ENCODE results near the gene EXPH5.
A peak's percentile ranks its signal among the peaks of the same experiment; 100 is the strongest.

EXPH5 gene

DNA sequence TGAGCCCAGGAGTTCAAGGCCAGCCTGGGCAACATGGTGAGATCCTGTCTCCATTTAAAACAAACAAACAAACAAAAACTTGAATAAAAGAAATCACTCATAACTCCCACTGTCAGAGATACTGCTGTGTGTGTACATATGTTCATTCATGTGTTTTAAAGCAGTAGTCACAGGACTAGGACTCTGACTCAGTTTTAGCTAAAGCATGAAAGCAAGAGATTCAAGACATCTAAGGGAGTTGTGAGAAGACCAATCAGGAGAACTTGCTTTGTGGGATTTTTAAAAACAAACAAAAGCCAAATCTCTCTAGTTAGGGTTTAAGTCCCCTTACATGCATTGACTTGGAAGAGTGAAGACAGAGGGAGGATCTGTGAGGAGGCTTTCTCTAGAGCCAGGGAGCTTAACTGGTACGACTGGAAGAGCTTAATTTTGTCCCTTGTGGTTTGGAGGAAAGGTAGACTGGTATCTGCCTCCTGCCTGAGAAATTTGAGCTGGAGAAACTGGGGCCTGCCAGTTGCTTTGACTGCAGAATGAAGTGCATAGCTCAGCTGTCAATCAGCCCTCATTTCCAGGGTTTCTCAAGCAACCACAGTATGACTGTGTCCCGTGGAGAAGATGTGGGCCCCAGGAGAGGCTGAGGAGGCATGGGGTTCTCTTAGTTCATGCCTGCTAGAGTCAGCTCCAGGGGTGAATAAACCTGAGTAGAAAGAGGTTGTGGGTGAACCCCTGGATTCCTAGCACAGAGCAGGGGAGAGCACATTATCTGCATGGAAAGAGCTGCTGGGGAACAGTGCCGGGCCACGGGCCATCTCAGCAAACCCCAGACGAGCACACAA is 30.6 kb downstream of the EXPH5 start:
- H3K9me3 ChIP-seq (ENCODE audit: insufficient read depth, low read depth, low read length): no peaks in the 10 kb centered on the region
- no peaks in the 10 kb centered on the region for H3K27me3 ChIP-seq (ENCODE audit: insufficient read depth, low read length)
- 85% methylated on average over 5 of the region's 5 CpGs for WGBS
- H3K4me1 ChIP-seq (ENCODE audit: insufficient read depth, low read length): peaks cover 8% of the 10 kb centered on the region; the same call in 1 of the 2 replicates
- H3K9ac ChIP-seq (ENCODE audit: low read depth, low read length): no peak overlapping the region
- H3K4me3 ChIP-seq (ENCODE audit: low read length): no peak overlapping the region
- no peaks in the 10 kb centered on the region for H3K36me3 ChIP-seq (ENCODE audit: insufficient read depth, low read length)
- no peak overlapping the region; the same call in 1 of the 2 replicates for H3K27ac ChIP-seq (ENCODE audit: low read depth, low read length)

DNA sequence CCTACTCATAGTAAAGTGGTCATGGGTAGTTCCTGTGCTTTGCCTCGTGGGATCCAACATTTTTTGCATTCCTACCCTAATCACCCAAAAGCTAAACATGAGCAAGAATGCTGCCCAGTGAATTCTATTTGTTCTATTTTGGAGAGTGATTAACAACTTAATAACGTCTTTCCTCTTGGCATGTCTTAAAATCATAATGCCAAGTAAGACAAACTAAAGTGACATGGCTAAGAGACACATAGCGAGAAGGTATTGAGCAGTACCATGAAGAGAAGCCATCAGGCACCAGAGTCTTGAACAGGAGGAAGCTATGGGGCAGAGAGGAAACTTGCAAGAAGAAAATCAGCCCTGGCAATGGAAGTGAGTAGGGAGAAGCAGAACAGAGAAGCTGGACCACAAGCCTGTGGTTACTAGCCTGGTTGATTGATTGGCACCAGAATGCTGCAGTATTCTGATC is 32.0 kb downstream of the EXPH5 start:
- Histone ChIP-seq H3K9ac (ENCODE audit: low read depth, low read length) (no peak overlapping the region), H3K4me3 (ENCODE audit: low read length) (no peak overlapping the region), H3K27me3 (ENCODE audit: insufficient read depth, low read length) (no peaks in the 10 kb centered on the region), H3K4me1 (ENCODE audit: insufficient read depth, low read length) (peaks cover 8% of the 10 kb centered on the region; the same call in 1 of the 2 replicates), H3K9me3 (ENCODE audit: insufficient read depth, low read depth, low read length) (no peaks in the 10 kb centered on the region), H3K36me3 (ENCODE audit: insufficient read depth, low read length) (no peaks in the 10 kb centered on the region), H3K27ac (ENCODE audit: low read depth, low read length) (no peak overlapping the region)
- WGBS: 72% methylated on average over 3 of the region's 3 CpGs

DNA sequence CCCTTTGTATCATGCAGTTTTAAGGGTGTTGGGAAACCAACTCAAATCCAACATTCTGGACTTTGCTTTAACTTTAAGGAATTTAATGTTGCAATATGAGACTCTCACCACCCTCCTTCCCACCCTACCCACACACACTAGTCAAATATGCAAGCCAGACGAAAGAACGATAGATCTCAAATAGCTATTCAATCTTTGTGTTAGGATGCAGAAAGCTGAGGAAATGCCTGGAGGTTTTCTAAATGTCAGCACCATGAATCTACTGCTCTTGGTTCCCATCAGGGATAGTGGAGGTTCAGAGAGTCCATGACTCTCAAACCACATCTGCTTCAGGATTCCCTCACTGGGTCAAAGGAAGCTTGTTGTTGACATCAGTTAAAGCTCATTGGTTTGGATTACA is 33.7 kb downstream of the EXPH5 start:
- Histone ChIP-seq H3K9me3 (ENCODE audit: insufficient read depth, low read depth, low read length) (no peaks in the 10 kb centered on the region), H3K4me3 (ENCODE audit: low read length) (no peak overlapping the region), H3K9ac (ENCODE audit: low read depth, low read length) (no peak overlapping the region), H3K36me3 (ENCODE audit: insufficient read depth, low read length) (no peaks in the 10 kb centered on the region), H3K4me1 (ENCODE audit: insufficient read depth, low read length) (peaks cover 8% of the 10 kb centered on the region; the same call in 1 of the 2 replicates), H3K27me3 (ENCODE audit: insufficient read depth, low read length) (no peaks in the 10 kb centered on the region), H3K27ac (ENCODE audit: low read depth, low read length) (no peak overlapping the region)
- WGBS: 78% methylated on average over 2 of the region's 2 CpGs

DNA sequence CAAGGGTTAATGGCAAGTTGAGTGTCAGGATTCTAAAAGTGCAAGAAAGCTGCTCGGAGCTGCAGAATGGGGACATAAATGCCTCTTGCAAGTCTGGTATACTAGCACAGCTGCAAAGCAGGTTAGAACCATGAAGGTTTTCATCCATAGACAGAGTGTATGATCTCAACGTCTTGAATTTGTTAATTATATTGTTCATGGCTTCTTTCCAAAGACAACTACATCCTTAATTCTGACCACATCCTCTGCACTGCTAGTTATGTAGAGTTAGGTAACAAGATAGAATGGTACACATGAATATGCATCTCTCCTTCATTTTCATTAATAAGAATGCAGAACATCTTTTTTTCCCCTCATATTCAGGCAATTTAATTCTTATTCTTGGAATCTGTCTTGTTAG is 34.2 kb downstream of the EXPH5 start:
- Histone ChIP-seq H3K4me3 (ENCODE audit: low read length) (no peak overlapping the region), H3K27ac (ENCODE audit: low read depth, low read length) (no peak overlapping the region)

DNA sequence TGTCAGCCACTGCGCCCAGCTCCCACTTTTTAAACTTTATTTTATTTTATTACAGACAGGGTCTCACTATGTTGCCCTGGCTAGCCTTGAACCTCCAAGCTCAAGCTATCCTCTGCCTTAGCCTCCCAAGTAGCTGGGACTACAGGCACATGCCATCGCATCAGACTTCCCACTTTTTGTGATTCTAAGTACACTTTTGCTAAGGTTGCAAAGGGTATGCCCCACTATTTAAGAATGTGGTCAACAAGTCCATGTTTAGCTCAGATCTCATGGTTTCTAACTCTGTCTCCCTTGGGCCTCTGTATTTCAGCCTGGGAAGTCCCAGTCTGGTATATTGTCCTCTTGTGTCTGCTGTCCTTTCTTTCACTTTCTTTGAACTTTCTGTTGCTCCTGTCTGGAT is 35.3 kb downstream of the EXPH5 start:
- WGBS: 91% methylated on average over 2 of the region's 2 CpGs
- no peaks in the 10 kb centered on the region for H3K36me3 ChIP-seq (ENCODE audit: insufficient read depth, low read length)
- H3K4me3 ChIP-seq (ENCODE audit: low read length): no peak overlapping the region
- no peak overlapping the region for H3K9ac ChIP-seq (ENCODE audit: low read depth, low read length)
- no peak overlapping the region for H3K27ac ChIP-seq (ENCODE audit: low read depth, low read length)
- no peaks in the 10 kb centered on the region for H3K27me3 ChIP-seq (ENCODE audit: insufficient read depth, low read length)
- no peaks in the 10 kb centered on the region for H3K9me3 ChIP-seq (ENCODE audit: insufficient read depth, low read depth, low read length)
- peaks cover 8% of the 10 kb centered on the region; the same call in 1 of the 2 replicates for H3K4me1 ChIP-seq (ENCODE audit: insufficient read depth, low read length)

More for the DNA sequence above, 34.2 kb downstream of the EXPH5 start:
- Histone ChIP-seq H3K36me3 (ENCODE audit: insufficient read depth, low read length) (no peaks in the 10 kb centered on the region), H3K4me1 (ENCODE audit: insufficient read depth, low read length) (peaks cover 8% of the 10 kb centered on the region; the same call in 1 of the 2 replicates), H3K9ac (ENCODE audit: low read depth, low read length) (no peak overlapping the region), H3K27me3 (ENCODE audit: insufficient read depth, low read length) (no peaks in the 10 kb centered on the region), H3K9me3 (ENCODE audit: insufficient read depth, low read depth, low read length) (no peaks in the 10 kb centered on the region)
- WGBS: 91% methylated on average over 1 of the region's 2 CpGs

DNA sequence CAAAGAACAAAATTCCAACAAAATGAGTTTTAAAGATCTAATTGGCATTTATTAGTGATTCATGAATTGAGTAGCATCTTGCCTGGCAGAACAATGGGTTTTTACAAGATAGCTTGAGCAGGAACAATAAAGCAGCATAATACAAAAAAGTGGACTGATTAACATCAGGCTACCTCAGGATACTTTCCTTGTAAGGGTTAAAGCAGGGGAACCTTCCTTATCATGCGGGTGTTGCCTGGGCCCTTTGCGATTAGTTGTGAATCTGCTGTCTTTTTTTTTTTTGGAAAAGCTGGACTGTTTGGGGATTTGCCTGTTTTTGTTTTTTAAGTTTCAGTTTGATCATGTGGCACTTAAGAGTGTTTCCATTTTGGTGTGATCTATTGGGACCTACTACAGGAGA is 37.5 kb downstream of the EXPH5 start:
- H3K4me1 ChIP-seq (ENCODE audit: insufficient read depth, low read length): peaks cover 9% of the 10 kb centered on the region
- no peak overlapping the region for H3K9ac ChIP-seq (ENCODE audit: low read depth, low read length)
- no peaks in the 10 kb centered on the region for H3K9me3 ChIP-seq (ENCODE audit: insufficient read depth, low read depth, low read length)
- H3K27ac ChIP-seq (ENCODE audit: low read depth, low read length): no peak overlapping the region
- WGBS: 91% methylated on average over 2 of the region's 2 CpGs
- H3K27me3 ChIP-seq (ENCODE audit: insufficient read depth, low read length): no peaks in the 10 kb centered on the region
- H3K36me3 ChIP-seq (ENCODE audit: insufficient read depth, low read length): no peaks in the 10 kb centered on the region
- H3K4me3 ChIP-seq (ENCODE audit: low read length): no peak overlapping the region

DNA sequence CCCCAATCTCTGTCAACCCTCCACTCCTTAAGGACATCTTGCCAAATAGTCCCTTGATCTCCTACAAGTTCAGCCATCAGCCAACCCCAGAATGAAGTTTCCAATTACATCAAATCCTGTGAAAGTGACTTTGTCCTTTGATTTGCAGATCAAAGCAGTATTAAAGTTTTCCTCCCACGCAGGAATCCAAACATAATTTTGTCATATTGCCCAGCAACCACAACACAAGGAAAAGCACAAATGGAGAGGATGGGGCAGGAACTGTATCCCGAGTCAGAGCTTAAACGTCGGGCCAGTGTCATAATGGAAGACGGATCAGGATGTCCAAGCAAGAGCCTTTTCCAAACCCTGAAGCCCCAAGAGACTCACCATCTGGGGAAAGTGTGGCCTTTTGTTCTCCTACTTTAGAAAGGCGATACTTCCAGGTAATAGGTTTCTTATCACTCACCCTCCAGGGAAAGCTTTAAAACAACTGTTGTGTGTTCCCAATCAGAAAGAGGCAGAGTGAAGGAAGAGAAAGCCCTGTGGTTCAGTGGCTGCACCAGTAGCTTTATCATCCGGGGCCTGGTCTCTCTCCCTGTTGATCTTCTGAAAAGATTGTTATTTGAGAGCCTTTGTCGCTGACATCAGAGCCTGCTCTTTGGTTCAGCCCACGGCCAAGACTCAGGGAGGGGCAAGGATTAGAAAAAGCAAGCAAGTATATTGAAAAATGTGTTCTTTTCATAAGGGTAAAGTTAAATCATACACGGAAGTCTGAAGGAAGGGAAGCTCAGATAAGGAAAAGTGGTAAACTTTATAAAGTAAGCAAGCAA is 41.7 kb downstream of the EXPH5 start:
- H3K27me3 ChIP-seq (ENCODE audit: insufficient read depth, low read length): no peaks in the 10 kb centered on the region
- no peak overlapping the region for H3K4me3 ChIP-seq (ENCODE audit: low read length)
- H3K27ac ChIP-seq (ENCODE audit: low read depth, low read length): peak overlapping the region; percentile 11; the same call in 1 of the 2 replicates
- H3K4me1 ChIP-seq (ENCODE audit: insufficient read depth, low read length): peaks cover 9% of the 10 kb centered on the region
- H3K36me3 ChIP-seq (ENCODE audit: insufficient read depth, low read length): no peaks in the 10 kb centered on the region
- H3K9me3 ChIP-seq (ENCODE audit: insufficient read depth, low read depth, low read length): no peaks in the 10 kb centered on the region
- 77% methylated on average over 10 of the region's 10 CpGs for WGBS
- peak overlapping the region; percentile 28; the same call in 1 of the 2 replicates for H3K9ac ChIP-seq (ENCODE audit: low read depth, low read length)

DNA sequence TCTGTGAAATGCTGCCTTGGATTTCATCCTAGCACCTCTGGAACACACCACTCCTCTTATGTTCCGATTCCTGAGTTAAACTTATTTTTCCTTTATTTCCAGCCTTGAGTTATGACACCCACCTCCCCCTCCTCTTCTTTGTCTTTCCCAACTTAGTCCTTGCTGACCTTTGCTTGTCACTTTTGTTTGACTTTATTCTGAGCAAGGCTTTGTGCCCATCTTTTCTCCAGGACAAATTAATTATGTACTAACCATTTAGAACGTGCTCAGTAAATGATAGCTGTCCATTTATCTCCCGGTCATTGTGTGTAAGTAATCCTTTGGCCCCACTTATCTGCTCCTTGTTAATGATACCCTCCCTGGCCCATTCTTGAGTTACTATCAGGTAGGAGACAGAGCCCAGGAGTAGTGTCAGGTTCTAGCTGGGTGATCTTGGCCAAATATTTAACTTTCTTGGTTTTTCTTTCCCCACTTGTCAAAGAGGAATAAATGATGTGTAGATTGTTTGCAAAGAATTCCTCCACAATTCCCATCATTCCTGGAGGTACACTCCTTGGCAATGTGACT is 44.2 kb downstream of the EXPH5 start:
- no peaks in the 10 kb centered on the region for H3K9me3 ChIP-seq (ENCODE audit: insufficient read depth, low read depth, low read length)
- no peak overlapping the region for H3K9ac ChIP-seq (ENCODE audit: low read depth, low read length)
- no peak overlapping the region for H3K4me3 ChIP-seq (ENCODE audit: low read length)
- H3K4me1 ChIP-seq (ENCODE audit: insufficient read depth, low read length): peaks cover 9% of the 10 kb centered on the region
- WGBS: 92% methylated on average over 3 of the region's 3 CpGs
- no peaks in the 10 kb centered on the region for H3K27me3 ChIP-seq (ENCODE audit: insufficient read depth, low read length)
- no peaks in the 10 kb centered on the region for H3K36me3 ChIP-seq (ENCODE audit: insufficient read depth, low read length)
- H3K27ac ChIP-seq (ENCODE audit: low read depth, low read length): no peak overlapping the region

DNA sequence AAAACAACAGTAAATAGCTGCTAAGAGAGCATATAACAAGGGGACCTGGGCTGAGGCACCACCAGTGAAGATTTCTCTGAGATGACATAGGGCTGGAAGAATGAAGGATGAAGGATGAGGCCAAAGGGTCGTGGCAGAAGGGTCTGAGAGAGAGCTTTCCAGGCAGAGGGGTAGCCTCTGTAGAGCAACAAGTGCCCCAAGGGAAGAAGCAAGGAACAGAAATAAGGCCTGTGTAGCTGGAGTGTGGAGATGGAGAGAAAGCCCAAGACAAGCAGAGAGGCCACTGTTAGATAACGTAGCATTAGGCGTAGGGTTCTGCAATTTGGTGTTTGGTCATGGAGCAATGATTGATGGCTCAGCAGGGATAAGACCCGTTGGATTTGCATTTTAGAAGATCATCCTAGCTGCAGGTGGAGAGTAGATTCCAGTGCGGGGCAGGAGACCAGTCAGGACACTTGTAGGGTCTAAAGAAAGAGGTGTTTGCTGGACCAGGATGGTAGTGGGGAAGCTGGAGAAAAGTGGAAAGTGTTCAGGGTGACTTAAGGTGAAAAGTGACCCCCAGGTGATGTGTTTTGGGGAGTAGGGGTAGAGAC is 47.6 kb downstream of the EXPH5 start:
- H3K4me1 ChIP-seq (ENCODE audit: insufficient read depth, low read length): no peaks in the 10 kb centered on the region
- no peaks in the 10 kb centered on the region for H3K27me3 ChIP-seq (ENCODE audit: insufficient read depth, low read length)
- no peak overlapping the region for H3K9ac ChIP-seq (ENCODE audit: low read depth, low read length)
- no peaks in the 10 kb centered on the region for H3K9me3 ChIP-seq (ENCODE audit: insufficient read depth, low read depth, low read length)
- no peak overlapping the region for H3K27ac ChIP-seq (ENCODE audit: low read depth, low read length)
- no peaks in the 10 kb centered on the region for H3K36me3 ChIP-seq (ENCODE audit: insufficient read depth, low read length)
- 78% methylated on average over 5 of the region's 5 CpGs for whole genome bisulfite sequencing
- no peak overlapping the region for H3K4me3 ChIP-seq (ENCODE audit: low read length)

DNA sequence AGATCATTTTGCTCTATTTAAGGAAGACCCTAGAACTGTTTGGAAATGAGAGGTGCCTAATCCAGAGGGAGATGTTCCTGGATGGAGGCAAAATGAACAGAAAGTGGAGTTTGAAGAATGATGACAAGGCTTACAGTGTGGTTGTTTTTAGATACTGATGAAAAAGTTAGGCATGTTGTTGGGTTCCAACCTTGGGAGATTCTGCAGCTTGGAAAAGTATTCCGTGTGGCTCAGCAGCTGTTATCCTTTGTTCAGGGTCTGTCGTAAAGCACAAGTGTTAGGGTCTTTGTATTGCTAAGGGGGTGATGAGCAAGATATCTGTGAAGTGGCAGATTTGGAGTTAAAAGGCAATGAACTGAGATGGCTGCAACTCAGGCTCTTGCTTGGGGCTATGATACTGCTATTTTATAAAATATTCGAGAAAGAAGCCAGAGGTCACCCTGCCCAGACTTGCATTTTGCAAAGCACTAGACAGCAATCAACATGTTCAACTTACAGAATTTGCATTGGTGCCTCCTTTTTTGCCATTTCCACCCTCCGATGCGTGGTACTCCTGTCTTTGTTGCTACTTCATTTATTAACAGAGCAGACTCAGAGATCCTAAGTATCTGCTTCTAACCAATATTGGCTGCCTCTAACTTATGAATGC is 50.1 kb downstream of the EXPH5 start:
- Histone ChIP-seq H3K27me3 (ENCODE audit: insufficient read depth, low read length) (no peaks in the 10 kb centered on the region), H3K36me3 (ENCODE audit: insufficient read depth, low read length) (no peaks in the 10 kb centered on the region), H3K9ac (ENCODE audit: low read depth, low read length) (no peak overlapping the region), H3K27ac (ENCODE audit: low read depth, low read length) (no peak overlapping the region), H3K4me3 (ENCODE audit: low read length) (no peak overlapping the region), H3K4me1 (ENCODE audit: insufficient read depth, low read length) (peaks cover 11% of the 10 kb centered on the region; the same call in 1 of the 2 replicates), H3K9me3 (ENCODE audit: insufficient read depth, low read depth, low read length) (no peaks in the 10 kb centered on the region)
- 79% methylated on average over 5 of the region's 5 CpGs for WGBS

Data from HUES64 (cell line).